HepG2 (cell line): Measurements from ENCODE around the gene CASZ1. TPM values are rescaled to one million over a fixed set of nuclear protein-coding genes. Genes with fewer than 3 reads are reported as not detected.
A peak's percentile ranks its signal among the peaks of the same experiment; 100 is the strongest.

ENCODE experiments used
- ISX ChIP-seq: sonication (generic); formaldehyde crosslinking; conservative IDR thresholded peaks from 2 replicates; pipeline ENCODE4 v1.5.0; 2020; ENCODE audit warnings: missing genetic modification reagents
- JUN ChIP-seq: sonication (generic); formaldehyde crosslinking; IDR thresholded peaks from 2 replicates; pipeline ENCODE4 v1.4.0; 2020; ENCODE audit warnings: mild to moderate bottlenecking, missing genetic modification reagents
- KDM2A ChIP-seq: sonication (generic); formaldehyde crosslinking; IDR thresholded peaks from 2 replicates; pipeline ENCODE4 v1.4.0; 2020; ENCODE audit warnings: low read depth, missing genetic modification reagents, borderline replicate concordance
- NCOA5 ChIP-seq: sonication (generic); formaldehyde crosslinking; IDR thresholded peaks from 2 replicates; pipeline ENCODE4 v1.4.0; 2020; ENCODE audit warnings: missing genetic modification reagents
- XRCC5 ChIP-seq: fragments of 200-400 bp; formaldehyde crosslinking; optimal IDR thresholded peaks from 2 replicates; pipeline ENCODE3; 2017; ENCODE audit warnings: mild to moderate bottlenecking, low read length
- ZFP1 ChIP-seq: IDR thresholded peaks from 2 replicates; pipeline ENCODE4 v1.6.1; 2016
- ZIK1 ChIP-seq: sonication (generic); formaldehyde crosslinking; IDR thresholded peaks from 2 replicates; pipeline ENCODE4 v1.5.0; 2020; ENCODE audit warnings: mild to moderate bottlenecking, low read depth, missing genetic modification reagents, borderline replicate concordance
- ZKSCAN1 ChIP-seq: fragments of 150-350 bp; IDR thresholded peaks from 2 replicates; pipeline ENCODE4 v1.6.1; 2014; ENCODE audit warnings: low read length
- ZNF232 ChIP-seq: sonication (generic); formaldehyde crosslinking; IDR thresholded peaks from 2 replicates; pipeline ENCODE4 v1.4.0; 2020; ENCODE audit warnings: missing genetic modification reagents, borderline replicate concordance
- ZNF761 ChIP-seq: sonication (generic); formaldehyde crosslinking; conservative IDR thresholded peaks from 2 replicates; pipeline ENCODE4 v1.4.0; 2020; ENCODE audit warnings: mild to moderate bottlenecking, missing genetic modification reagents
- polyA plus RNA-seq, 8 experiments: library from polyadenylated mRNA; depleted of rRNA in 3 of 8; stranded (reverse) in 7 of 8; unstranded in 1 of 8; fragments of >200 nt; fragmentation: Illumina TruSeq in 4 of 8; extraction: Trizol in 4 of 8; gene quantifications; 2 replicates each; pipeline versions ENCODE4 v1.2.1 to v1.2.3, GENCODE V29; 2011 to 2016; ENCODE audit warnings: low read depth in 4 of 8, missing spikeins in 1 of 8, mixed read lengths in 1 of 8; ENCODE audit not compliant: insufficient read depth in 1 of 8
- total RNA-seq, 5 experiments: library from RNA; depleted of rRNA; stranded (reverse); fragments of >200 nt; fragmentation: Illumina TruSeq; extraction: Trizol; gene quantifications; 2 replicates each; pipeline ENCODE4 v1.2.3, GENCODE V29; 2016; ENCODE audit warnings: low read depth in 1 of 5
- TF ChIP-seq, protein P1 (sequence below): sonication (generic); formaldehyde crosslinking; IDR thresholded peaks from 2 replicates; pipeline ENCODE4 v1.5.0; 2020; ENCODE audit warnings: missing genetic modification reagents
- TF ChIP-seq, protein P2 (sequence below): sonication (generic); formaldehyde crosslinking; IDR thresholded peaks from 2 replicates; pipeline ENCODE4 v1.4.0; 2020; ENCODE audit warnings: missing genetic modification reagents
- TF ChIP-seq, protein P3 (sequence below): sonication (generic); formaldehyde crosslinking; IDR thresholded peaks from 2 replicates; pipeline ENCODE4 v1.9.0; 2022; ENCODE audit warnings: low read depth, missing genetic modification reagents
- TF ChIP-seq, protein P4 (sequence below): sonication (generic); formaldehyde crosslinking; IDR thresholded peaks from 2 replicates; pipeline ENCODE4 v1.4.0; 2020; ENCODE audit warnings: mild to moderate bottlenecking, missing genetic modification reagents
- TF ChIP-seq, protein P5 (sequence below): IDR thresholded peaks from 2 replicates; pipeline ENCODE4 v1.6.1; 2016; ENCODE audit warnings: missing compliant biosample characterization, missing genetic modification reagents, borderline replicate concordance

CASZ1 gene
- total and polyA plus RNA-seq, 2 of the 13 experiments (the other 11 are each of a cell fraction or from before 2014, with no cell fraction given), result 1.9 to 3.7 TPM

DNA sequence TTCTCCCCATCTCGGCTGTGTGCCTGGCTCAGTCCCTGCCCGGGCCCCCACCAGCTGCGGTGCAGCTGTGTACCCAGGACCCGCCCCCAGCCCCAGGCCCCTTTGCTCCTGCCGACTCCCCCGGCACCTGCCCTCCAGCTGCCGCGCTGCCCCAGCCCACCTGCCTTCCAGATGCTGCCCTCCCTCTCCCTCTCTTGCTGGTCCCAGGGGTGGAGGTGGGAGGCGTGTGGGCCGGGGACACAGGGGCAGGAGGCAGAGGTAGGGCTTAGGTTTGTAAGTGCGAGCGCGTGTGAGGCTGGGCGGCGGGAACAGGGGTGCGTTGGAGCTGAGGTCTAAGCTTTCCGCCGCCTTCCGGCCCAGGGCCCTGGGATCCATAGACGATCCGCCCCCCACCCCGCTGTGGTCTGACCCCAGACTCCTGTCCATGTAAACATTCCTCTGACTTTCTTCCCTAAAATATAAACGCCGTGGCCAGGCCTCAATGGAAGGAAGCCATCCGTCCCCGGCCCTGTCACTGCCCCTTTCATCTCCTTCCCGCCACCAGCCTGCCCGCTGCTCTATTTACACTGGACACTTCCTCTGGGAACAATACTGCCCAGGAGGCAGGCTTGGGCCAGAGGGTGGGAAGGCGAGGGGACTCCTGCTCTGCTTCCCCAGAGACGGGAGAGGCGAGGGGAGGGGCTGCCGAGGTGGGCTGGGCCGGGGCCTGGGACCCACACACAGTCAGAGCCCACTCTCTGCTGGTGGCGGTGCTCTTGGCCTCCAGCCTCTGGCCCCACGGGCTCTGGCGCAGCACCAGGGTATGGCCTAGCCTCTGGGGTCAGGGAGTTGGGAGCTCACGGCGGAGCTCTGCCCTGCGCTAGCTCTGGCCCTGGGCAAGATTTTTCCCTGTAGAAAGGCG lies 128.3 kb downstream of the CASZ1 start (continued):
- TF ChIP-seq ZNF232 (CRISPR knock-in tag), result no peak
- peak; percentile 90; the same call in 1 of the 2 replicates for TF ChIP-seq ZFP1 (CRISPR knock-in tag)
- TF ChIP-seq JUN (CRISPR knock-in tag), result no peak
- 0 out of 2 replicates have a peak, but pooled peaks have one; percentile 25 for TF ChIP-seq ZIK1
- TF ChIP-seq KDM2A (CRISPR knock-in tag), result no peak; the same call in 1 of the 2 replicates
- no peak for TF ChIP-seq NCOA5 (CRISPR knock-in tag)
- TF ChIP-seq ISX (CRISPR knock-in tag), result no peak
- TF ChIP-seq, protein P1, sequence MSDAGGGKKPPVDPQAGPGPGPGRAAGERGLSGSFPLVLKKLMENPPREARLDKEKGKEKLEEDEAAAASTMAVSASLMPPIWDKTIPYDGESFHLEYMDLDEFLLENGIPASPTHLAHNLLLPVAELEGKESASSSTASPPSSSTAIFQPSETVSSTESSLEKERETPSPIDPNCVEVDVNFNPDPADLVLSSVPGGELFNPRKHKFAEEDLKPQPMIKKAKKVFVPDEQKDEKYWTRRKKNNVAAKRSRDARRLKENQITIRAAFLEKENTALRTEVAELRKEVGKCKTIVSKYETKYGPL (CRISPR knock-in tag), result no peak
- TF ChIP-seq, protein P2, sequence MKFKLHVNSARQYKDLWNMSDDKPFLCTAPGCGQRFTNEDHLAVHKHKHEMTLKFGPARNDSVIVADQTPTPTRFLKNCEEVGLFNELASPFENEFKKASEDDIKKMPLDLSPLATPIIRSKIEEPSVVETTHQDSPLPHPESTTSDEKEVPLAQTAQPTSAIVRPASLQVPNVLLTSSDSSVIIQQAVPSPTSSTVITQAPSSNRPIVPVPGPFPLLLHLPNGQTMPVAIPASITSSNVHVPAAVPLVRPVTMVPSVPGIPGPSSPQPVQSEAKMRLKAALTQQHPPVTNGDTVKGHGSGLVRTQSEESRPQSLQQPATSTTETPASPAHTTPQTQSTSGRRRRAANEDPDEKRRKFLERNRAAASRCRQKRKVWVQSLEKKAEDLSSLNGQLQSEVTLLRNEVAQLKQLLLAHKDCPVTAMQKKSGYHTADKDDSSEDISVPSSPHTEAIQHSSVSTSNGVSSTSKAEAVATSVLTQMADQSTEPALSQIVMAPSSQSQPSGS (CRISPR knock-in tag), result no peak
- TF ChIP-seq ZNF761 (CRISPR knock-in tag), result no peak
- peak; percentile 30 for TF ChIP-seq XRCC5
- TF ChIP-seq, protein P3, sequence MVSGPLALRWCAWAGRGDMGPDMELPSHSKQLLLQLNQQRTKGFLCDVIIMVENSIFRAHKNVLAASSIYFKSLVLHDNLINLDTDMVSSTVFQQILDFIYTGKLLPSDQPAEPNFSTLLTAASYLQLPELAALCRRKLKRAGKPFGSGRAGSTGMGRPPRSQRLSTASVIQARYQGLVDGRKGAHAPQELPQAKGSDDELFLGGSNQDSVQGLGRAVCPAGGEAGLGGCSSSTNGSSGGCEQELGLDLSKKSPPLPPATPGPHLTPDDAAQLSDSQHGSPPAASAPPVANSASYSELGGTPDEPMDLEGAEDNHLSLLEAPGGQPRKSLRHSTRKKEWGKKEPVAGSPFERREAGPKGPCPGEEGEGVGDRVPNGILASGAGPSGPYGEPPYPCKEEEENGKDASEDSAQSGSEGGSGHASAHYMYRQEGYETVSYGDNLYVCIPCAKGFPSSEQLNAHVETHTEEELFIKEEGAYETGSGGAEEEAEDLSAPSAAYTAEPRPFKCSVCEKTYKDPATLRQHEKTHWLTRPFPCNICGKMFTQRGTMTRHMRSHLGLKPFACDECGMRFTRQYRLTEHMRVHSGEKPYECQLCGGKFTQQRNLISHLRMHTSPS (CRISPR knock-in tag), result peak; percentile 76; the same call in 1 of the 2 replicates
- TF ChIP-seq ZKSCAN1, result no peak
- TF ChIP-seq, protein P4, sequence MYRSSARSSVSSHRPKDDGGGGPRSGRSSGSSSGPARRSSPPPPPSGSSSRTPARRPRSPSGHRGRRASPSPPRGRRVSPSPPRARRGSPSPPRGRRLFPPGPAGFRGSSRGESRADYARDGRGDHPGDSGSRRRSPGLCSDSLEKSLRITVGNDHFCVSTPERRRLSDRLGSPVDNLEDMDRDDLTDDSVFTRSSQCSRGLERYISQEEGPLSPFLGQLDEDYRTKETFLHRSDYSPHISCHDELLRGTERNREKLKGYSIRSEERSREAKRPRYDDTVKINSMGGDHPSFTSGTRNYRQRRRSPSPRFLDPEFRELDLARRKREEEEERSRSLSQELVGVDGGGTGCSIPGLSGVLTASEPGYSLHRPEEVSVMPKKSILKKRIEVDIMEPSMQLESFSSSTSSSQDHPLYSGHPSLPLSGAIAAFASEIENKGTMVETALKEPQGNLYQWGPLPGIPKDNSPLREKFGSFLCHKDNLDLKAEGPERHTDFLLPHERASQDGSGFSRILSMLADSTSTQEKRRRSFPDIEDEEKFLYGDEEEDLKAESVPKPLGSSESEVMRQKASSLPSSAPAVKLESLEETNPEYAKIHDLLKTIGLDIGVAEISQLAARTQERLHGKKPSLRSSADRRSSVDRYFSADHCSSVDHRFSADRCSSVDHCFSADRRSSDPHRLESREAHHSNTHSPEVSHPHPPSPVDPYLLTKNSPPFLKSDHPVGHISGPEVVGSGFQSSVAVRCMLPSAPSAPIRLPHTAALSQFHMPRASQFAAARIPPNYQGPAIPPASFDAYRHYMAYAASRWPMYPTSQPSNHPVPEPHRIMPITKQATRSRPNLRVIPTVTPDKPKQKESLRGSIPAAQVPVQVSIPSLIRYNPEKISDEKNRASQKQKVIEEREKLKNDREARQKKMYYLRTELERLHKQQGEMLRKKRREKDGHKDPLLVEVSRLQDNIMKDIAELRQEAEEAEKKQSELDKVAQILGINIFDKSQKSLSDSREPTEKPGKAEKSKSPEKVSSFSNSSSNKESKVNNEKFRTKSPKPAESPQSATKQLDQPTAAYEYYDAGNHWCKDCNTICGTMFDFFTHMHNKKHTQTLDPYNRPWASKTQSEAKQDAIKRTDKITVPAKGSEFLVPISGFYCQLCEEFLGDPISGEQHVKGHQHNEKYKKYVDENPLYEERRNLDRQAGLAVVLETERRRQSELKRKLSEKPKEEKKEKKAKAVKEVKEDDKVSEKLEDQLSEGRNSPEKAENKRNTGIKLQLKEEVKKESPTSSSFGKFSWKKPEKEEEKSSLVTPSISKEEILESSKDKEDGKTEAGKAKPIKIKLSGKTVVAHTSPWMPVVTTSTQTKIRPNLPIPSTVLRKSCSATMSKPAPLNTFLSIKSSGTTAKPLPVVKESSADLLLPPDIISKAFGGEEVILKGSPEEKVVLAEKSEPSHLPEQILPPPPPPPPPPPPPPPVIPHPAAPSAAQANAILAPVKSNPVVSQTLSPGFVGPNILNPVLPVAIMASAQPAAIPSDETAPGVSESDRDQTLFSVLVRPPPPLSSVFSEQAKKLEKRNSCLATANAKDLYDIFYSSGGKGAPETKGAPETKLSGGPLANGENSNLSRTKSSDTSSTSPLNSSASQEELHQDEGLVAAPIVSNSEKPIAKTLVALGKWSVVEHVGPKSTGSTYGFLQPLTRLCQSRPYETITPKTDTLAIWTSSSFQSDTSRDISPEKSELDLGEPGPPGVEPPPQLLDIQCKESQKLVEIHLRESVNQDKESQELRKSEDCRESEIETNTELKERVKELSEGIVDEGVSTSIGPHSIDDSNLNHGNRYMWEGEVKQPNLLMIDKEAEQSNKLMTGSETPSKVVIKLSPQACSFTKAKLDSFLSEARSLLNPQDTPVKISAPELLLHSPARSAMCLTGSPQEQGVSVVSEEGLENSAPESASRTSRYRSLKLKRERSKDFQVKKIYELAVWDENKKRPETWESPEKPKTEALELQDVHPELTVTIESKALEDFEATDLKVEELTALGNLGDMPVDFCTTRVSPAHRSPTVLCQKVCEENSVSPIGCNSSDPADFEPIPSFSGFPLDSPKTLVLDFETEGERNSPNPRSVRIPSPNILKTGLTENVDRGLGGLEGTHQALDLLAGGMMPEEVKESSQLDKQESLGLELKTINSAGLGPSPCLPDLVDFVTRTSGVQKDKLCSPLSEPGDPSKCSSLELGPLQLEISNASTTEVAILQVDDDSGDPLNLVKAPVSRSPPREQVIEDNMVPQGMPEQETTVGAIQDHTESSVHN (CRISPR knock-in tag), result 0 out of 2 replicates have a peak, but pooled peaks have one; percentile 23
- TF ChIP-seq, protein P5, sequence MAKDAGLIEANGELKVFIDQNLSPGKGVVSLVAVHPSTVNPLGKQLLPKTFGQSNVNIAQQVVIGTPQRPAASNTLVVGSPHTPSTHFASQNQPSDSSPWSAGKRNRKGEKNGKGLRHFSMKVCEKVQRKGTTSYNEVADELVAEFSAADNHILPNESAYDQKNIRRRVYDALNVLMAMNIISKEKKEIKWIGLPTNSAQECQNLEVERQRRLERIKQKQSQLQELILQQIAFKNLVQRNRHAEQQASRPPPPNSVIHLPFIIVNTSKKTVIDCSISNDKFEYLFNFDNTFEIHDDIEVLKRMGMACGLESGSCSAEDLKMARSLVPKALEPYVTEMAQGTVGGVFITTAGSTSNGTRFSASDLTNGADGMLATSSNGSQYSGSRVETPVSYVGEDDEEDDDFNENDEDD (CRISPR knock-in tag), result peak; percentile 89; the same call in 1 of the 2 replicates
